Mucosa of descending colon (tissue), 3 donors: ENCODE data around the gene POMZP3. TPM values are rescaled to one million over a fixed set of nuclear protein-coding genes. Genes with fewer than 3 reads are reported as not detected.
"Not testable (repeated sequence)": the region's sequence is repeated elsewhere in the genome, so short reads cannot be mapped to it uniquely, and the experiment has no call there.

Experiments
- ATAC-seq: fragments of 200-7000 bp; cut with Tn5 transposase; one replicate; pipeline ENCODE4 v1.9.1; 2020; ENCODE audit warnings: mild to moderate bottlenecking, moderate library complexity
- DNase-seq, 3 donors: peaks; one replicate each; pipeline ENCODE4 v3.0.0-alpha.2; 2020
- H3K36me3 ChIP-seq: fragments of 200-600 bp; one replicate; pipeline ENCODE4 v1.8.0; 2021; ENCODE audit warnings: low read depth, mild to moderate bottlenecking
- H3K4me1 ChIP-seq: fragments of 200-600 bp; one replicate; pipeline ENCODE4 v1.8.0; 2021; ENCODE audit warnings: low read depth, mild to moderate bottlenecking
- H3K4me3 ChIP-seq: fragments of 200-600 bp; one replicate; pipeline ENCODE4 v1.8.0; 2021; ENCODE audit warnings: mild to moderate bottlenecking
- H3K9me3 ChIP-seq: fragments of 200-600 bp; one replicate; pipeline ENCODE4 v1.8.0; 2021; ENCODE audit warnings: mild to moderate bottlenecking
- intact Hi-C, 2 donors: fragments of 100-400 bp; cut with DNase I in 1 of 2; cut with micrococcal nuclease in 1 of 2; formaldehyde crosslinking; loops; one replicate each; pipeline versions ENCODE4 v1.11.0 to v1.11.1; 2022; cut with DNase I, micrococcal nuclease
- long read RNA-seq, 2 donors: library from polyadenylated mRNA; unstranded; transcript quantifications; one replicate each; pipeline ENCODE4 v2.0.0, GENCODE V29; 2019 to 2021
- total RNA-seq, 3 donors: library from RNA; stranded (reverse); fragmentation: NEBNext Ultra II Directional in 2 of 3; extraction: Animal tissue kit (Norgen Biotek cat#: 25700) in 2 of 3; gene quantifications; one replicate each; pipeline versions ENCODE4 v1.2.1 to v1.2.4, GENCODE V29; 2021 to 2023
- donor health status: DM: no; HTN: no; CAD: no; lungs with moderate emphysema.
- donor health status: DM: no; HTN: no; CAD: no.
- donor health status: DM: no; HTN: yes; CAD: no.

The POMZP3 gene
- 10 to 100 TPM; 10.9 to 17.4 (median 17.3) TPM for total RNA-seq
- long read RNA-seq, donor 1, transcript POMZP3-202 (7 exons, 1,490 nt), result major isoform, 17 of 27 reads
- long read RNA-seq, donor 1, partial matches to known transcripts, result 3 of 27 reads
- long read RNA-seq, donor 1, other reads (novel, unspliced or antisense), result 4 of 27 reads
- long read RNA-seq, donor 2, partial matches to known transcripts, result 3 of 9 reads
- long read RNA-seq, donor 2, other reads (novel, unspliced or antisense), result 2 of 9 reads

DNA sequence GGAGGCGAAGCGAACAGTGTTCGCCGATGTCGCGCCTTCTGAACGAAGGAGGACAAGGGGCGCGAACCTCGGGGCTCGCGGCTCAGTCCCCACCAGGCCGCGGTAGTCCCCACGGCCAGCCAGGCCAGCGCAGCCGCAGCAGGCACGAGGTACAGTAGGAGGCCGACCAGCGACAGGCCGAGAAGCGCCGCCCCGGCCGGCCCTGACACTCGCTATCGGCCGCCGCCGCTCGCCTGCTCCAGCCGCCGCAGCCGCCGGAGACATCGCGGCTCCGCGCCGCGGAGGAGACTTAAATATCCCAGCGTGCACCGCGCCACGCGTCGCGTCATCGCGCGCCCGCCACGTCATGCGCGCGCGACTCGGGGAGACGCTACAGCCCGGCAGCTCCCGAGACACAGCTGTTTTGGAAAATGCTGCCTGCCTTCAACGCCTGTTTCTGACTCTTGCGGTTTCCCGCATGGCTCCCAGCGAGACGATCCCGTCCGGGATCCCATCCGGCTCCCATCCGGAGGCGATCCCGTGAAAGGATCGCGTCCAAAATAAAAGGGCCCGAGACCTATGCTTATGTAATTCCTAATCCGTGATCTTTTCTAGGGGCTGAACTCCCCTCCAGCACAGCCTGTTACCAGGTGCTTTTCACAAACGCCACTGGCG lies at the start of gene POMZP3:
Gene POMZP3, minus strand, starts transcription at position 291 of the 654 bp plus-strand sequence. CDS start 1,215 bp downstream, outside the sequence.
- ATAC-seq, result peak; percentile 99

DNA sequence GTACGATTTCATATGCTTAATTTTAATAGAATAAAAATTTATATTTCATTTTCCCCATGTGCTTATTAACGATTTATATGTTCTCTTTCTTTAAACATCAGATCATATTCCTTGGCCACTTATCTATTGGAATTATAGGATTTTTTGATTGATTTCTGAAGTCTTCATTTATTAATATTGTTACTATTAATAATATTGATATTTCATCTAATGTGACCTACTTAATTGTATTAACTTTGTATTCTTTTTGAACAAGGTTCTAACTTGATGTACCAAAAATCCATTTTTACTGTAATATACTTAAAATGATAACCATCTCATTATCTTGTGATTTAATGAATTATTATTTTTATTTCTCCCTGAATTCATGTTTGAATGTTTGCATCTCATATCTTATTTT lies 48.7 kb upstream of the POMZP3 start:
- intact Hi-C loops, H3K4me3 ChIP-seq, ATAC-seq, H3K4me1 ChIP-seq, H3K9me3 ChIP-seq, H3K36me3 ChIP-seq, DNase-seq: not testable (repeated sequence)

More for the DNA sequence above, at the start of gene POMZP3:
- DNase-seq, result peak; percentile 33 to 66 (median 58)
- H3K4me1 ChIP-seq, intact Hi-C loops, H3K9me3 ChIP-seq, H3K36me3 ChIP-seq: not testable (repeated sequence)
- peak within 1 kb of the TSS; percentile 32 for H3K4me3 ChIP-seq

DNA sequence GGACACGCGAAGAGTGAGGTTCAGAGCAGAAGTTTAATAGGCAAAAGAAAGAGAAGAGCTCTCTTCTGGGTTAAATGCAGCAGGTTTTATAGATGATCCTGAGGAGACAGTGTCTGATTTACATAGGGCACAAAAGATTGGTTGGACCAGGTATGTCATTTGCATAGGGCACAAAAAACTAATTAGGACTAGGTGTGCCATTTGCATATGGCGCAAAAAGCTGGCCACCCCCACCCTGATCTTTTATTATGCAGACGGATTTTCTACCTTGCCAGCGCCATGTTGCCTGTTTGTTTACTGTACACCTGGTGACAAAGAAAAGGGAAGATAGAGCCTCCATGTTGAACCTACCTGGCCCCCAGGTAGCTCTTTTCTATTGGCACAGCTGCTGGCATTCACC lies 46.3 kb upstream of the POMZP3 start:
- intact Hi-C loops, DNase-seq, H3K9me3 ChIP-seq, H3K4me1 ChIP-seq, ATAC-seq, H3K4me3 ChIP-seq, H3K36me3 ChIP-seq: not testable (repeated sequence)

DNA sequence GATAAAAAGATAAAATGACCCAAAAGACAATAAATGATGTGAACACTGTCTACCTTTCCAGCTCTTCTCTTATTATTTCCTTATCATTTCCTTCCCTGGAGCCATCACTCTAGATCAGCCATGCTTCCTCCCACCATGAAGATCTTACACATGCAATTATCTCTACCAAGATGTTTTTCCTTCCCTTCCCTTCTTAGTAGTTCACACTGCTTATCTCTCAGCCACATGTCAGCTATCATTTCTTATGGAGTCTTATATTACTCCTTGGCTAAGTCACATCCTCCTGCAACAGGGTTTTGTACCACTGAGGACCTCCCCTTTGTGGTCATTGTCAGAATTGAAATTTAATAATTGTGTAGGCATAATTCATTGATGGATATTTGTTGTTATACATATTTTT lies 32.1 kb upstream of the POMZP3 start:
- H3K36me3 ChIP-seq, intact Hi-C loops: not testable (repeated sequence)

DNA sequence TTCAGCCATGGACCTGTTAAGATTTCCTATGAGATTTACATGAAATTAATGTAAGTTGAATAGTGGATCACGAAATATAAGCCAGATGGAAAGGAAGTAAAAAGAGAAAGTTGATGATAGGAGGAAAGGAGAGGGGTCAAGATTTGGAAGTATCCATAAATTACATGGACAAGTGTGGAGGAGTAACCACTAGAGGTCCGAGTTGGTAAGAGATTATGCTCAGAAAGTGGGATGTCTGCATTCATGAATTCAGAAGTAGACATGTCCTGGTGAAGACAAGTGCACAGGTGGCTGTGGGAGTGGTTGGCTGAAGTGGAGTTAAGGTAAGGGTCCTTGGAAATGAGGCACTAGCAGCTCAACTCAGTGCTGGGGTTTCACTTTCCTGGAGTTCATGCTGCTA lies 29.3 kb upstream of the POMZP3 start:
- ATAC-seq, H3K4me3 ChIP-seq, intact Hi-C loops, DNase-seq, H3K36me3 ChIP-seq, H3K4me1 ChIP-seq, H3K9me3 ChIP-seq: not testable (repeated sequence)

More for the DNA sequence above, 32.1 kb upstream of the POMZP3 start:
- not testable (repeated sequence) for H3K9me3 ChIP-seq, H3K4me3 ChIP-seq, DNase-seq, H3K4me1 ChIP-seq, ATAC-seq

DNA sequence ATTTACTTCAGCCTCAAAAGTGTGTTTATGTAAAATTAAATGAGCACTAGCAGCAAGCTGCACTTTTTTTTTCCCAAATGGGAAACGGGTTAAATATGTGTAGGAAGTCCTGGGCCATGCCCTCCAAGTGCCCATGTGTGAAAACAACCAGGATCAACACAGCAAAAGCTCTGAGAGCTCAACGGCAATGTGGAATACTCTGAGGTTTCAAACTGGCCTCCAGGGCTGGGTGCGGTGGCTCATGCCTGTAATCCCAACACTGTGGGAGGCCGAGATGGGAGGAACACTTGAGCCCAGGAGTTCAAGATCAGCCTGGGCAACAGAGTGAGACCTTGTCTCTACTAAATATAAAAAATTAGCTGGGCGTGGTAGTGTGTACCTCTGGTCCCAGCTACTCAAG lies 15.5 kb upstream of the POMZP3 start:
- H3K36me3 ChIP-seq, ATAC-seq, DNase-seq, H3K9me3 ChIP-seq, H3K4me3 ChIP-seq, H3K4me1 ChIP-seq, intact Hi-C loops: not testable (repeated sequence)

DNA sequence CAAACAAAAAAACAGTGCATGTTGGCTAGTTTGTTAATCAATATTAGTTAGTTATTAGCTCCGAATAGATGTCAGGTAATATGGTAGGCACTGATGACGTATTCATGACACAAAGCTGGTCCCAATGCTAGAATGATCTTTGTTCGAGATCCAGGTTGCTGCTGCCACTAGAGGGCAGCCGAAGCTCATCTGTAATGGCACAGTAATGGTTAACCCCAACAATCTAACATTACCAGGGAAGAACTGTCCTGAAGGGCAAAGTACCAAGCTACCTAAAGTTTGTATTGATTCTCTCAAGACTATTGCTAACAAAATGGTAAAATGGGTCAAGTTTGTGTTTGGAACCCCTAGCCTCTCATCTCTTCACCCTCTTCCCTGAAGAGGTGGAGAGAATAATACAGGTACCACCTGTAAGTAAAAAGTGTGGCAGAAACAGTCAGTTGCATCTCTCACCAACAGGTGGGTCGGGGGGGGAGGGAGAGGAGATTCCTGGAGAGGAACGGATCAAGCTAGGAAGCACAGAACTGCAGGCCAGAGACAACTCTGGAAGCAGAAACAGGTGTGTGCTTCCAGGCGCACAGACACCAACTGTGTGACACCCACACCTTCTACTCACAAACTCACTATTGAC lies 10.1 kb upstream of the POMZP3 start:
- DNase-seq, H3K4me1 ChIP-seq, intact Hi-C loops, H3K9me3 ChIP-seq, H3K36me3 ChIP-seq, H3K4me3 ChIP-seq: not testable (repeated sequence)
- peak; percentile 98 for ATAC-seq

DNA sequence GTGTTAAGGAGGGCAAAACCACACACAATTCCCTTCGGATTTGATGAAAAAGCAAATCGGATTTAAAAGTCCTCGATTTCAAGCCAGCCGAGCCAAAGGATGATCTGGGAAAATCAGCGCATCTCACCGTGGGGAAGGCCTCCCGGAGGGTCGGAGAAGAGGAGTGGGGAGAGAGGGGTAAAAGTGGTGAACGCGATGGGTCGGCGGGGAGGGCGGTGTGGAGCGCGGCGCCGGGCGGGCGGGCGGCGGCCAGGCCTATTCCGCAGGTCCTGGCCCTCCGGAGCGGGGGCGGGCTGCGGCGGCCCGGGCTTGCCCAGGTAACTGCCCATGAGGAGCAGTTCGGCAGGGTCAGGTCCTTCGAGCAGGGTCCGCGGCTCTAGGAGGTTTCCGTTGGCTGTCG lies 498 bp downstream of the POMZP3 start:
- H3K4me1 ChIP-seq, H3K36me3 ChIP-seq, H3K9me3 ChIP-seq, H3K4me3 ChIP-seq, intact Hi-C loops: not testable (repeated sequence)
- DNase-seq (peak; percentile 24 to 51 (median 41)), ATAC-seq (peak; percentile 62)

DNA sequence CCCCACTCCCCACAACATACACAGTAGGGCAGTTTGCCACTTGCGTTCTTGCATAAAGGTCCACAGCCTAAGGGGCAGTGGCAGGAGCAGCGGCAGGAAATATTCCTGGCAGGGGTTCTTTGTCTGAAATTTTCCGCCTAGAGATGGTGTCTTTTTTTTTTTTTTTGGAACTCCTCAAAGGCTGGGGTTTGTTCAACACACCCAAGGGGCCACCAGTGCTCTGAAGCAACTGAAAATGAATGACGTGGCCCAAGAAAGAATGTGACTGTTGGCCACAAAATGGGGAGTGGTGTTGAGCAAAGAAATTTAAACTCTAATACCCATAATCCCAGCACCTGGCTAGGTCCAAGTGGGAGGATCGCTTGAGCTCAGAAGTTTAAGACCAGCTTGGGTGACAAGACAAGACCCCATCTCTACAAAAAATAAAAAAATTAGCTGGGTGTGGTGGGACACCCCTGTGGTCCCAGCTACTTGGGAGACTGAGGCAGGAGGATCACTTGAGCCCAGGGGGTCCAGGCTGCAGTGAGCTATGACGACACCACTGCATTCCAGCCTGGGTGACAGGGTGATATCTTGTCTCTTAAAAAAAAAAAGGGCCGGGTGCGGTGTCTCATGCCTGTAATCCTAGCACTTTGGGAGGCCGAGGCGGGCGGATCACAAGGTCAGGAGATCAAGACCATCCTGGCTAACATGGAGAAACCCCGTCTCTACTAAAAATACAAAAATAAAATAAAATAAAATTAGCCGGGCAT lies 7.5 kb downstream of the POMZP3 start:
- peak; percentile 84 for ATAC-seq
- intact Hi-C loops, result not testable (repeated sequence)

DNA sequence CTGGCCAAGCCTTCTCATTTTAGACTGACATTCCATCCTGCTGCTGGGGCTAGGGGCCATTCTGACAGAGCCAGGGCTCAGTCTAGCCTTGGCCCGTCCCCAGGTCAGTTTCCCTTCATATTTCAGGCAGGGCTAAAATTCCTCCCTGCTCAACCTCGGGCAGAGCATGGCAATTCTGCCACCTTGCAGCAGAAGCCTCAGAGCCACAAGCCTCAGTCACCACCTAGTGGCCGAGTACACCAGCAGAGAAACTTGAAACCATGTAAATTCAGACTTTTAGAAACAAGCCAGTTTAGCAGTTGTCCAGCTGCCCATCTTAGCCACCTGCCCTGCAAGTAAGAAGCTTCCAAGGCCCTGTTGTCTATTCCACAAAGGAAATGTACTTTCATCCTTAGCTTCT lies 13.3 kb downstream of the POMZP3 start:
- H3K36me3 ChIP-seq, intact Hi-C loops, H3K9me3 ChIP-seq, H3K4me3 ChIP-seq, H3K4me1 ChIP-seq: not testable (repeated sequence)
- peak in 1 of 3 donors; percentile 61 for DNase-seq
- ATAC-seq, result peak; percentile 17

More for the DNA sequence above, 7.5 kb downstream of the POMZP3 start:
- H3K9me3 ChIP-seq, H3K4me1 ChIP-seq, H3K36me3 ChIP-seq, DNase-seq, H3K4me3 ChIP-seq: not testable (repeated sequence)

DNA sequence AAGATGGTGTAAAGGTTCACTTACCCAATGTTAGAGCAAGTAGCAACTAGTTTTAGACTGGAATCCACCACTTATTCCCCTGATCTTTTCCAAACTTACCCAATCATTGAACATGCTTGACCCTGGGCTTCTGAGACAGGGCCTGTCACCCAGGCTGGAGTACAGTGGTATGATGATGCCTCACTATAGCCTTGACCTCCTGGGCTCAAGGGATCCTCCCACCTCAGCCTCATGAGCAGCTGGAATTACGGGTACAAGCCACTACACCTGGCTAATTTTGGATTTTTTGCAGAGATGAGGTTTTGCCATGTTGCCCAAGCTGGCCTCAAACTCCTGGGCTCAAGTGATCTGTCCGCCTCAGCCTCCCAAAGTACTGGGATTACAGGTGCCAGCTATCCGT lies 14.8 kb downstream of the POMZP3 start:
- H3K4me3 ChIP-seq, H3K4me1 ChIP-seq, ATAC-seq, DNase-seq, H3K9me3 ChIP-seq, H3K36me3 ChIP-seq, intact Hi-C loops: not testable (repeated sequence)

DNA sequence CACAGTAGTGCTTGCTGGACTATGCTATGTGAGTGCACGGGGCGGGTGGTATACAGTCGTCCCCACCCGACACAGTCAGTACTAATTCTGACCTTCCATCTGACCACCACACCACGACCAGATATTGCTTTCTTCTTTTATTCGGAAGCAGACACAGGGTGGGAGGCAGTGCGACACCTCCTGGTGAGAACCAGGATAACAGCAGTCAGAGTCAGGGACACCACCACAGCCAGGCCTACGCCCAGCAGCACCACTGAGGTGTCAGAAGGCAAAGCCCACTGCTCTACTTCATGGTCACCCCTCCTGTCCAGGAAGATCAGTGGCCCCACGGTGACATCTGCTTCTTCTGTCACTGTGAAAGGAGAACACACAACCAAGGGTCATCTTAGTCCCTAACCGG lies 17.2 kb downstream of the POMZP3 start:
- peak; percentile 69 for ATAC-seq
- DNase-seq, intact Hi-C loops, H3K4me3 ChIP-seq, H3K9me3 ChIP-seq, H3K4me1 ChIP-seq, H3K36me3 ChIP-seq: not testable (repeated sequence)

DNA sequence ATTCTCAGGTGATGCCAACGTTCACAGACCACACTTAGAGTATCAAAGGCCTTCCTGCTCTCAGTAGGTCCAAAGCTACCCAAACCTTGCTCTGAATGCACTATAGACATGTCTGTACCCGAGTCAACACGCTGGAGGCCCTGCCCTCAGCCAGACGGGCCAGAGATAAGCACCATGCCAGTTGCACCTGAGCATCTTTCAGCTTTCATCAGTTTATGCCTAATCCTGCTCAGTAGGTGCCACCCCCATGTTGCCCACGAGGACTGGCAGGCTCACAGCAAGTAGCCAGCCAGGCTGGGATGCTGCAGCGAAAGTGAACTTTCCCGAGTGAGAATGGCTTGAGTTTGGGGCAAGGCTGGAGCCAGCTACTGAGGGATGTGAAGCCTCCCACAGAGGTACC lies 18.6 kb downstream of the POMZP3 start:
- ATAC-seq, H3K4me3 ChIP-seq, intact Hi-C loops, H3K9me3 ChIP-seq, H3K4me1 ChIP-seq, H3K36me3 ChIP-seq: not testable (repeated sequence)
- DNase-seq, result peak in 1 of 3 donors; percentile 31

DNA sequence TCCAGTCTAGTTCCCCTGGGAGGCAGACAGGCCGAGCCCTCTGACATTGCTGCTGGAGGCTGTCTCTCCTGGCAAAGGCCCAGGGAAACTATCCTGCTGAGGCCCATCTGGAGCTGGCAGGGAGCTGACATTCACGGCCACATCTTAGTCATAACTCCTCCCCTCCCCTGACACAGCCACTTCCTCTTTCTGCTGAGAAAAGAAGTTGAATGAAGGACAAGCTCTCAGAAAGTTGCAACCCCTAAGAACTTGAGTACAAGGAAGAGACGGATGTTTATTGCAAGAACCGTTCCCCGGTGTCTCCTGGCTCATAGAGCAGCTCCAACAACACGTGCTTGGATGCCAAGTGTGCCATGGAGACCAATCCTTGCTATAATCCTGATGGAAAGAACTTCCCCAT lies 21.1 kb downstream of the POMZP3 start:
- H3K4me1 ChIP-seq, H3K36me3 ChIP-seq, H3K9me3 ChIP-seq, intact Hi-C loops, H3K4me3 ChIP-seq: not testable (repeated sequence)
- DNase-seq, result peak; percentile 71 to 81 (median 73)
- peak; percentile 97 for ATAC-seq
